ENCODE results near the gene TAB2. TPM values are rescaled to one million over a fixed set of nuclear protein-coding genes. Genes with fewer than 3 reads are reported as not detected.

The TAB2 gene
- total RNA-seq, 1 experiment from 2014 or later, result 55.6 TPM

DNA sequence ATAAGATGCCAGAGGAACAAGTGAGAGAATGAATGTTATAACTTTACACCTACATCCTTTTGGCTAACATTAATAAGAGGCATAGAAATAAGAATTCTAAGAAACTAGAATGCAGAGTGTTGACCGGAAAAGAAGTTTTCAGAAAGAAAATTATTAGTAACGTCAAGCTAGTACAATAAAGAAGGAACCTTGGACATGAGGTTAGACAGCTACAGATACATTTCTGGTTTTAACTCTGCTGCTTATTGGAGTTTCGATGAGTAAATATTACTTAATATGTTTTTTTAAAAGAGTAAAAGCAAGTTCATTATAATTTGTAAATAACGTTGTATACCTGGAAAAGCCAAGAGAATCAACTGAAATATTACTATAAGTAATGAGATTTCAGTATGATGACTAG lies 22.7 kb downstream of the TAB2 start:
- Mint-ChIP-seq H3K4me1 (peaks cover 54% of the 10 kb centered on the region), H3K4me3 (no peak overlapping the region), H3K9me3 (peaks cover 6% of the 10 kb centered on the region; the same call in 1 of the 2 replicates), H3K27ac (no peak overlapping the region), H3K27me3 (ENCODE audit: low read depth) (no peaks in the 10 kb centered on the region), H3K36me3 (no peaks in the 10 kb centered on the region; the same call in 1 of the 2 replicates)
- ATAC-seq (no peak), DNase-seq (ENCODE audit: low spot score) (no peak)
- CTCF ChIA-PET, result no interaction called here
- TF ChIP-seq, protein P1, sequence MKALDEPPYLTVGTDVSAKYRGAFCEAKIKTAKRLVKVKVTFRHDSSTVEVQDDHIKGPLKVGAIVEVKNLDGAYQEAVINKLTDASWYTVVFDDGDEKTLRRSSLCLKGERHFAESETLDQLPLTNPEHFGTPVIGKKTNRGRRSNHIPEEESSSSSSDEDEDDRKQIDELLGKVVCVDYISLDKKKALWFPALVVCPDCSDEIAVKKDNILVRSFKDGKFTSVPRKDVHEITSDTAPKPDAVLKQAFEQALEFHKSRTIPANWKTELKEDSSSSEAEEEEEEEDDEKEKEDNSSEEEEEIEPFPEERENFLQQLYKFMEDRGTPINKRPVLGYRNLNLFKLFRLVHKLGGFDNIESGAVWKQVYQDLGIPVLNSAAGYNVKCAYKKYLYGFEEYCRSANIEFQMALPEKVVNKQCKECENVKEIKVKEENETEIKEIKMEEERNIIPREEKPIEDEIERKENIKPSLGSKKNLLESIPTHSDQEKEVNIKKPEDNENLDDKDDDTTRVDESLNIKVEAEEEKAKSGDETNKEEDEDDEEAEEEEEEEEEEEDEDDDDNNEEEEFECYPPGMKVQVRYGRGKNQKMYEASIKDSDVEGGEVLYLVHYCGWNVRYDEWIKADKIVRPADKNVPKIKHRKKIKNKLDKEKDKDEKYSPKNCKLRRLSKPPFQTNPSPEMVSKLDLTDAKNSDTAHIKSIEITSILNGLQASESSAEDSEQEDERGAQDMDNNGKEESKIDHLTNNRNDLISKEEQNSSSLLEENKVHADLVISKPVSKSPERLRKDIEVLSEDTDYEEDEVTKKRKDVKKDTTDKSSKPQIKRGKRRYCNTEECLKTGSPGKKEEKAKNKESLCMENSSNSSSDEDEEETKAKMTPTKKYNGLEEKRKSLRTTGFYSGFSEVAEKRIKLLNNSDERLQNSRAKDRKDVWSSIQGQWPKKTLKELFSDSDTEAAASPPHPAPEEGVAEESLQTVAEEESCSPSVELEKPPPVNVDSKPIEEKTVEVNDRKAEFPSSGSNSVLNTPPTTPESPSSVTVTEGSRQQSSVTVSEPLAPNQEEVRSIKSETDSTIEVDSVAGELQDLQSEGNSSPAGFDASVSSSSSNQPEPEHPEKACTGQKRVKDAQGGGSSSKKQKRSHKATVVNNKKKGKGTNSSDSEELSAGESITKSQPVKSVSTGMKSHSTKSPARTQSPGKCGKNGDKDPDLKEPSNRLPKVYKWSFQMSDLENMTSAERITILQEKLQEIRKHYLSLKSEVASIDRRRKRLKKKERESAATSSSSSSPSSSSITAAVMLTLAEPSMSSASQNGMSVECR (CRISPR knock-in tag; IDR thresholded peaks at IDR 0.05; ENCODE audit: borderline replicate concordance), result no peak
- TF ChIP-seq MXD4 (CRISPR knock-in tag; IDR thresholded peaks at IDR 0.05; ENCODE audit: borderline replicate concordance), result no peak
- TF ChIP-seq ZNF671 (CRISPR knock-in tag; IDR thresholded peaks at IDR 0.05), result no peak
- TF ChIP-seq, protein P2, sequence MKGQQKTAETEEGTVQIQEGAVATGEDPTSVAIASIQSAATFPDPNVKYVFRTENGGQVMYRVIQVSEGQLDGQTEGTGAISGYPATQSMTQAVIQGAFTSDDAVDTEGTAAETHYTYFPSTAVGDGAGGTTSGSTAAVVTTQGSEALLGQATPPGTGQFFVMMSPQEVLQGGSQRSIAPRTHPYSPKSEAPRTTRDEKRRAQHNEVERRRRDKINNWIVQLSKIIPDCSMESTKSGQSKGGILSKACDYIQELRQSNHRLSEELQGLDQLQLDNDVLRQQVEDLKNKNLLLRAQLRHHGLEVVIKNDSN (CRISPR knock-in tag; IDR thresholded peaks at IDR 0.05), result no peak
- TF ChIP-seq NFYB (CRISPR knock-in tag; conservative IDR thresholded peaks at IDR 0.05; ENCODE audit: low read depth), result no peak
- TF ChIP-seq MYBL2 (CRISPR knock-in tag; IDR thresholded peaks at IDR 0.05), result no peak
- TF ChIP-seq, protein P3, sequence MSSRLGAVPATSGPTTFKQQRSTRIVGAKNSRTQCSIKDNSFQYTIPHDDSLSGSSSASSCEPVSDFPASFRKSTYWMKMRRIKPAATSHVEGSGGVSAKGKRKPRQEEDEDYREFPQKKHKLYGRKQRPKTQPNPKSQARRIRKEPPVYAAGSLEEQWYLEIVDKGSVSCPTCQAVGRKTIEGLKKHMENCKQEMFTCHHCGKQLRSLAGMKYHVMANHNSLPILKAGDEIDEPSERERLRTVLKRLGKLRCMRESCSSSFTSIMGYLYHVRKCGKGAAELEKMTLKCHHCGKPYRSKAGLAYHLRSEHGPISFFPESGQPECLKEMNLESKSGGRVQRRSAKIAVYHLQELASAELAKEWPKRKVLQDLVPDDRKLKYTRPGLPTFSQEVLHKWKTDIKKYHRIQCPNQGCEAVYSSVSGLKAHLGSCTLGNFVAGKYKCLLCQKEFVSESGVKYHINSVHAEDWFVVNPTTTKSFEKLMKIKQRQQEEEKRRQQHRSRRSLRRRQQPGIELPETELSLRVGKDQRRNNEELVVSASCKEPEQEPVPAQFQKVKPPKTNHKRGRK (CRISPR knock-in tag; IDR thresholded peaks at IDR 0.05; ENCODE audit: borderline replicate concordance), result no peak
- TF ChIP-seq, protein P4, sequence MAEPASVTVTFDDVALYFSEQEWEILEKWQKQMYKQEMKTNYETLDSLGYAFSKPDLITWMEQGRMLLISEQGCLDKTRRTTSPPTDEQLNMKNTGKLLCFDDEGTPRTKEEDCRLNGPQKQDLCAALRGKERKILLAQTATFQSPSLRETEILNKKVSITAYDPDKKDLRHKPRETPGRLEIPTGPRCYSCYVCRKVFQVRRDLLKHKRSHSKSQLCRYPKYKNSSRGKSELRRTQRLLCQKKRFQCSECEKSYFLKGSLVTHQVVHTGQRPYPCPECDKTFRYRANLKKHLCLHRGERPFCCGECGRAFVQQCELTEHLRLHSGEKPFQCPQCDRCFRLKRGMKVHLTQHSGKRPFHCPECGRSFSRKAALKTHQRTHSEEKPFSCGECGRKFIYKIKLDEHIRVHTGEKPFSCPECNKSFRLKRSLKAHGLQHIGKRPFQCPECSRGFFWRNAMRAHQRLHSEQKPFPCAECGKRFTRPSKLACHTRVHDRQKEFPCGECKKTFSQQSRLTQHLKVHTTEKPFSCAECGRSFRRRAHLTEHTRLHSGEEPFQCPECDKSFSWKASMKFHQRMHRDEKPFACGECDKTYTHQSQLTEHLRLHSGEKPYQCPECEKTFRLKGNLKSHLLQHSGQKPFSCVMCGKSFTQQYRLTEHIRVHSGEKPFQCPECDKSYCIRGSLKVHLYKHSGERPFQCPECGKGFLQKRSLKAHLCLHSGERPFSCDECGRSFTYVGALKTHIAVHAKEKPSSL (CRISPR knock-in tag; conservative IDR thresholded peaks at IDR 0.05), result no peak
- TF ChIP-seq, protein P5, sequence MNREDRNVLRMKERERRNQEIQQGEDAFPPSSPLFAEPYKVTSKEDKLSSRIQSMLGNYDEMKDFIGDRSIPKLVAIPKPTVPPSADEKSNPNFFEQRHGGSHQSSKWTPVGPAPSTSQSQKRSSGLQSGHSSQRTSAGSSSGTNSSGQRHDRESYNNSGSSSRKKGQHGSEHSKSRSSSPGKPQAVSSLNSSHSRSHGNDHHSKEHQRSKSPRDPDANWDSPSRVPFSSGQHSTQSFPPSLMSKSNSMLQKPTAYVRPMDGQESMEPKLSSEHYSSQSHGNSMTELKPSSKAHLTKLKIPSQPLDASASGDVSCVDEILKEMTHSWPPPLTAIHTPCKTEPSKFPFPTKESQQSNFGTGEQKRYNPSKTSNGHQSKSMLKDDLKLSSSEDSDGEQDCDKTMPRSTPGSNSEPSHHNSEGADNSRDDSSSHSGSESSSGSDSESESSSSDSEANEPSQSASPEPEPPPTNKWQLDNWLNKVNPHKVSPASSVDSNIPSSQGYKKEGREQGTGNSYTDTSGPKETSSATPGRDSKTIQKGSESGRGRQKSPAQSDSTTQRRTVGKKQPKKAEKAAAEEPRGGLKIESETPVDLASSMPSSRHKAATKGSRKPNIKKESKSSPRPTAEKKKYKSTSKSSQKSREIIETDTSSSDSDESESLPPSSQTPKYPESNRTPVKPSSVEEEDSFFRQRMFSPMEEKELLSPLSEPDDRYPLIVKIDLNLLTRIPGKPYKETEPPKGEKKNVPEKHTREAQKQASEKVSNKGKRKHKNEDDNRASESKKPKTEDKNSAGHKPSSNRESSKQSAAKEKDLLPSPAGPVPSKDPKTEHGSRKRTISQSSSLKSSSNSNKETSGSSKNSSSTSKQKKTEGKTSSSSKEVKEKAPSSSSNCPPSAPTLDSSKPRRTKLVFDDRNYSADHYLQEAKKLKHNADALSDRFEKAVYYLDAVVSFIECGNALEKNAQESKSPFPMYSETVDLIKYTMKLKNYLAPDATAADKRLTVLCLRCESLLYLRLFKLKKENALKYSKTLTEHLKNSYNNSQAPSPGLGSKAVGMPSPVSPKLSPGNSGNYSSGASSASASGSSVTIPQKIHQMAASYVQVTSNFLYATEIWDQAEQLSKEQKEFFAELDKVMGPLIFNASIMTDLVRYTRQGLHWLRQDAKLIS (CRISPR knock-in tag; IDR thresholded peaks at IDR 0.05; ENCODE audit: borderline replicate concordance), result no peak
- TF ChIP-seq, protein P6, sequence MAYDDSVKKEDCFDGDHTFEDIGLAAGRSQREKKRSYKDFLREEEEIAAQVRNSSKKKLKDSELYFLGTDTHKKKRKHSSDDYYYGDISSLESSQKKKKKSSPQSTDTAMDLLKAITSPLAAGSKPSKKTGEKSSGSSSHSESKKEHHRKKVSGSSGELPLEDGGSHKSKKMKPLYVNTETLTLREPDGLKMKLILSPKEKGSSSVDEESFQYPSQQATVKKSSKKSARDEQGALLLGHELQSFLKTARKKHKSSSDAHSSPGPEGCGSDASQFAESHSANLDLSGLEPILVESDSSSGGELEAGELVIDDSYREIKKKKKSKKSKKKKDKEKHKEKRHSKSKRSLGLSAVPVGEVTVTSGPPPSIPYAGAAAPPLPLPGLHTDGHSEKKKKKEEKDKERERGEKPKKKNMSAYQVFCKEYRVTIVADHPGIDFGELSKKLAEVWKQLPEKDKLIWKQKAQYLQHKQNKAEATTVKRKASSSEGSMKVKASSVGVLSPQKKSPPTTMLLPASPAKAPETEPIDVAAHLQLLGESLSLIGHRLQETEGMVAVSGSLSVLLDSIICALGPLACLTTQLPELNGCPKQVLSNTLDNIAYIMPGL (CRISPR knock-in tag; IDR thresholded peaks at IDR 0.05), result no peak
- POLR2A ChIA-PET, result no interaction called here

Data from WTC11 (cell line).